Osteoblast (primary cell): ENCODE data around the gene YPEL2. TPM values are rescaled to one million over a fixed set of nuclear protein-coding genes. Genes with fewer than 3 reads are reported as not detected.

ENCODE experiments used
- DNase-seq: peaks from one replicate; pipeline ENCODE4 v3.0.0; 2011; ENCODE audit warnings: low spot score, mixed read lengths; ENCODE audit not compliant: insufficient read length; ENCODE audit errors: missing footprints
- H2AFZ ChIP-seq: 2 replicates; pipeline ENCODE4 v1.6.0; 2011; ENCODE audit warnings: mild to moderate bottlenecking, low read length
- H3K27ac ChIP-seq: 2 replicates; pipeline ENCODE4 v1.5.1; 2011; ENCODE audit warnings: mild to moderate bottlenecking, low read depth, low read length, moderate library complexity
- H3K27me3 ChIP-seq: 2 replicates; pipeline ENCODE4 v1.6.0; 2012; ENCODE audit warnings: mild to moderate bottlenecking, control low read depth, inconsistent platforms, low read length, moderate library complexity; ENCODE audit not compliant: insufficient read depth
- H3K36me3 ChIP-seq: 2 replicates; pipeline ENCODE4 v1.5.1; 2011; ENCODE audit warnings: mild to moderate bottlenecking, low read length, control low read depth, moderate library complexity; ENCODE audit not compliant: insufficient read depth
- H3K4me1 ChIP-seq: 2 replicates; pipeline ENCODE4 v1.5.1; 2011; ENCODE audit warnings: mild to moderate bottlenecking, low read length, control low read depth, moderate library complexity; ENCODE audit not compliant: insufficient read depth
- H3K4me2 ChIP-seq: 2 replicates; pipeline ENCODE4 v1.6.0; 2011; ENCODE audit warnings: mild to moderate bottlenecking, low read length; ENCODE audit not compliant: insufficient read depth
- H3K4me3 ChIP-seq: fragments of 200-600 bp; sonication (generic); 3 replicates; pipeline ENCODE4 v1.5.1; 2012; ENCODE audit warnings: mild to moderate bottlenecking, low read length, inconsistent platforms; ENCODE audit not compliant: insufficient read depth
- H3K79me2 ChIP-seq: 2 replicates; pipeline ENCODE4 v1.6.0; 2012; ENCODE audit warnings: mild to moderate bottlenecking, low read length, control low read depth, inconsistent platforms; ENCODE audit not compliant: insufficient read depth
- H3K9me3 ChIP-seq: 2 replicates; pipeline ENCODE4 v1.5.1; 2011; ENCODE audit warnings: low read depth, low read length, control low read depth
- H4K20me1 ChIP-seq: 2 replicates; pipeline ENCODE4 v1.6.0; 2012; ENCODE audit warnings: mild to moderate bottlenecking, low read length, control low read depth; ENCODE audit not compliant: insufficient read depth
- CTCF ChIP-seq: IDR thresholded peaks from 2 replicates; pipeline ENCODE4 v1.5.1; 2011; ENCODE audit warnings: mild to moderate bottlenecking, low read depth, low read length, moderate library complexity; ENCODE audit errors: extremely low read depth
- total RNA-seq: library from RNA; depleted of rRNA; stranded (reverse); fragments of >200 nt; gene quantifications from 2 replicates; pipeline ENCODE4 v1.2.3, GENCODE V29; 2012

YPEL2 gene
- total RNA-seq, 1 donor: 24.2 TPM

GRCh38 chr17:59356543-59357218 lies 25.2 kb downstream of the YPEL2 start:
- Histone ChIP-seq H3K27ac (peak overlapping the region; percentile 88), H4K20me1 (peaks cover 10% of the 10 kb centered on the region), H3K9me3 (no peaks in the 10 kb centered on the region), H3K4me3 (peak overlapping the region; percentile 6), H3K27me3 (no peaks in the 10 kb centered on the region), H3K79me2 (peaks cover 17% of the 10 kb centered on the region), H3K4me2 (peak overlapping the region; percentile 50), H2AFZ (no peak overlapping the region), H3K4me1 (peaks cover 49% of the 10 kb centered on the region), H3K36me3 (no peaks in the 10 kb centered on the region)
- no peak for TF ChIP-seq CTCF
- no peak for DNase-seq

DNA sequence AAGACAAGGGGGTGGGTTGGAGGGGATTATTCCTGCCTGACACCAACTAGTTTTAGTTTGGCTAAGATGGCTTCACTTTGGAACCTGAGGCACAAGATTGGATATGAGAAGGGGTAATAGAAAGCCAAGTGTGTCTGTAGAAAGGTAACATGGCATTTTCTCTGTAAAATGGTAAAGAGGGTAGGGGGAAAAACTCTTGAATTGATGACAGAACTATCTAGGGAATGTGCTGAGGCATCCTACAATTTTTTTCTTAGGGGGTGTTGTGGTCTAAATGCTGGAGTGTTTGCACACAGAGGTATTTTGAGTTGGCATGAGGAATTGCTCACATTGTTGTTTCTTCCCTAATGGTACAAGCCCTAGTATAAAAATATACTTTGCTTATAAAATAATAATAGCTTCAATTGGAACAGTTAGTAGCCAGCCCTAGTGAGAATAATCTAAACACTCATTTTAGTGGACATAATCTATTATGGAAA lies 25.8 kb downstream of the YPEL2 start:
- Histone ChIP-seq H3K4me1 (peaks cover 55% of the 10 kb centered on the region), H3K27ac (peak overlapping the region; percentile 88)

DNA sequence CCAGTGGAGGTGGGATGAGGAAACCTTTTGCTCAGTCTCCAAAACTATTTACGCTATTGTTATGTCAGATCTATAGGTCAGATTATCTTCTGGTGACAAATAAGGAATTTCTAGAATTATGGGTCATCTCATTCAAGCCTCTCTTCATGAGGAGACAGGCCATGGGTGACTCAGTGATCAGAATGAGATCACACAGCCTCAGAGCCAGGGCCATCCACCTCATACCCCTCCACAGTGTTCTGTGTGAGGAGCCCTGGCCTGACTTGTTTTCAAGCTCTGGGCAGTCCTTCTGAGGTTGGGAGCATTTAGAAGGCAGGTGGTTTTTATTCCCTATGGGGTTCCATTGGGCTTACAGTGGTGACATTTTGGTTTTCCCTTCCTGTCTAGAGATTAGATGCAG lies 26.5 kb downstream of the YPEL2 start:
- peak; percentile 94 for DNase-seq
- no peaks in the 10 kb centered on the region for H3K27me3 ChIP-seq
- no peaks in the 10 kb centered on the region for H3K9me3 ChIP-seq
- no peak for TF ChIP-seq CTCF
- H3K27ac ChIP-seq: peak overlapping the region; percentile 88
- no peaks in the 10 kb centered on the region for H3K36me3 ChIP-seq
- H3K4me3 ChIP-seq: no peak overlapping the region
- no peak overlapping the region for H2AFZ ChIP-seq
- H3K4me2 ChIP-seq: peak overlapping the region; percentile 50
- H4K20me1 ChIP-seq: no peaks in the 10 kb centered on the region
- H3K4me1 ChIP-seq: peaks cover 61% of the 10 kb centered on the region
- H3K79me2 ChIP-seq: peaks cover 7% of the 10 kb centered on the region

More for the DNA sequence above, 25.8 kb downstream of the YPEL2 start:
- TF ChIP-seq CTCF: no peak
- Histone ChIP-seq H3K79me2 (peaks cover 12% of the 10 kb centered on the region), H3K36me3 (no peaks in the 10 kb centered on the region), H4K20me1 (peaks cover 6% of the 10 kb centered on the region), H3K9me3 (no peaks in the 10 kb centered on the region), H3K4me3 (no peak overlapping the region), H2AFZ (no peak overlapping the region), H3K4me2 (peak overlapping the region; percentile 50), H3K27me3 (no peaks in the 10 kb centered on the region)
- no peak for DNase-seq

GRCh38 chr17:59361386-59361785 lies 29.9 kb downstream of the YPEL2 start:
- Histone ChIP-seq H3K27ac (peak overlapping the region; percentile 99), H3K4me1 (peaks cover 49% of the 10 kb centered on the region), H2AFZ (no peak overlapping the region), H3K79me2 (peaks cover 19% of the 10 kb centered on the region), H3K4me3 (peak overlapping the region; percentile 51), H3K36me3 (no peaks in the 10 kb centered on the region), H4K20me1 (no peaks in the 10 kb centered on the region), H3K4me2 (peak overlapping the region; percentile 81), H3K9me3 (no peaks in the 10 kb centered on the region), H3K27me3 (no peaks in the 10 kb centered on the region)
- TF ChIP-seq CTCF: no peak
- no peak for DNase-seq
